GM19452 (cell line): ENCODE results near the gene MARCHF9.

Experiments used
- ATAC-seq: cut with Tn5 transposase; IDR thresholded peaks from one replicate; pipeline ENCODE4 v1.9.1; 2021; ENCODE audit not compliant: unreplicated experiment

The MARCHF9 gene

GRCh38 chr12:57724003-57724935 lies 30.6 kb upstream of the MARCHF9 start:
- ATAC-seq: no peak

DNA sequence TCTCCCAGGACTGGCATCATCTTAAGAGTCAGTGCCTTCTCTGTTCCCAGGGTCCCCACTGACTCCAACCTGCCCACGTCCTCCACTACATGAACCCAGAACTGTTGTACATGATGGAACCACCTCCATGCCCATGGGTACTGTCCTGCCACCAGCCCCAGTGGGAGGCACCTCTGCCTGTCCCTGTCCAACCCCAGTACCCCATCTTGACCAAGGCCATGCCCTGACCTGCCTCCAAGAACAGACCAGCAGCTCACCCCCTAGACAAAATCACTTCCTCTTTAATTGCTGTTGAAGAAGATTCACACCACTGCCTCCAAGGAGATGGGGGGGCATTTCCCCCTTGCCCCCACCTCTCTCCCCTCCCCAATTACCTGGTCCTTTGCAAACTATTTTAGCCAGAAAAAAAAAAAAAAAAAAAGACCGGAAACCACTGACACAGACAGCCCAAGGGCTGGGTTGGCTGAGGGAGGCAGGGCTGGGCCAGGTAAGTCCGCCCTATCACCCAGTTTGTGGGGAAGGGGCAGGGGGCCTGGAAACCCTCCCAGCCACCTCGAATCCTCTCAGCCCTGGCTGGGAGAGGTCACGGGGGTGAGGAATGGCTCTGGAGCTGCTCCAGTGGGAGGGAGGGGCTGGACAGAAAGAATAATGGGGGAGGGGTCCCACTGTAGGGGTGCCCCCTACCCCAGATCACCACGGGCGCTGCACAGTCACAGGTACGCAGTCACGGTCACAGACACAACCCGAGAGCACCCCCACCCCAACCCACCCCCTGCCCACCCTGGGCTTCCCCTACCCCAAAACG lies 29.8 kb upstream of the MARCHF9 start:
- ATAC-seq: no peak

GRCh38 chr12:57725851-57726150 lies 29.1 kb upstream of the MARCHF9 start:
- no peak for ATAC-seq

DNA sequence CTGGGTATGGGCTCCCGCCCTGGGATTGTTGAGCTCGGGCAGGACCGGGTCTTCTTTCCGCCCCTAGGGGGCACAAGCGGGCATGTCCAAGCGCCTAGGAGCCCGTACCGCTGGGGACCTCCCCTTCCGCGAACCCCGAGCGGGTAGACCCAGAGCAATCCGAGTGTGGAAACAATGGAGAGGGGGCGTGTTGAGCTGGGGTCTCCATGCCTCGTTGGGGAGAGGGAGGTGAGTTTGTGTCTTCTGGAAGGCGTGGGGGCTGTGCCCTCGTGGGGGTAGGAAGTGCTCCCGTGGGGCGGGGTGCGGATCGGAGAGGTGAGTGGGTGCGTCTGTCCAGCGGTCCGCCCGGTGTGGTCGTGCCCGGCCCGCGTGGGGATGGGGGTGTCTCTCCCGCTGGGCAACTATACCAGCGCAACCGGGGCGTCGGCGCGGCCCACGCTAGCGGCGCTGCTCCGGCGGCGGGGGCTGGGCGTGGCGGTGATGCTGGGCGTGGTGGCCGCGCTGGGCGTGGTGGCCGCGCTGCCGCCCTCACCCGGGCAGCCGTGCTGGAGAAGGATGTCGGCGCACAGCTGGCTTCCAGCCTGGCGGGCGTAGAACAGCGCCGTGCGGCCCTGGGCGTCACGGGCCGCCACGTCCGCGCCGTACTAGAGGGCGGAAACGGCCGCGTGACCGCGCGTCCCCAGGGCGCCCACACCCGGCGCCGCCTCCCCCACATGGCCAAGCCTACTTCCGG lies 28.6 kb upstream of the MARCHF9 start:
- ATAC-seq: no peak

DNA sequence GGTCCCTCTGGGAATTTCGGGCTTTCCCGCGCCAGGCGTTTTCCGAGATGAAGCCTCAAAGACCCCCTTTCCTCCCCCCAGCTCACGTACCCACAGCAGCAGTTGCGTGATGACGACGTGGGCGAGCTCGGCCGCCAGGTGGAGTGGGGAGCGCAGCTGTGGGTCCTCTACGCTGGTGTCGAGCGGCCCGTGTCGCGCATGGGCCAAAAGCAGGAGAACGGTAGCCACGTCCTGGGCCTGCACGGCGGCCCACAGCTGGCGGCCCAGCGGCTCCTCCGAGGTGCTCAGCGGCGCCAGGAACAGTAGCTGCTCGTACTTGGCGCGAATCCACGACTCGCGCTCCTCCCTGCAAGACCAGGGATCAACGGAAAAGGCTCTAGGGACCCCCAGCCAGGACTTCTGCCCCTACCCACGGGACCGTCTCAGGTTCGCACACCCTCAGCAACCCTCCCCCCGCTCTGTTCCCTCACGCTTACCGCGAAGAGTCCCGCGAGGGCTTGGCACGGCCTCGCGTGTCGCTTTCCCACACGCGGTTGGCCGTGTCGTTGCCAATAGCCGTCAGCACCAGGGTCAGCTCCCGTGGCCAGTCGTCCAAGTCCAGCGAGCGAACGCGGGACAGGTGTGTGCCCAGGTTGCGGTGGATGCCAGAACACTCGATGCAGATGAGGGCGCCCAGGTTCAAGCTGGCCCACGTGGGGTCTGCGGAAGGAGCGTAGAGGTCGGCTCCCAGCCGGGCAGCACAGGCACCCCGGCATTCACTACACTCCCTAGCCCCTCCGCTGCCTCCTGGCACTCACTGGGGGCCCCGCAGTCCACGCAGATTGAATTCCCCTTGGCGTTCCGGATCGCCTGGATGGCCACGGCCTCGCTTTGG lies 27.8 kb upstream of the MARCHF9 start:
- no peak for ATAC-seq

GRCh38 chr12:57727758-57728395 lies 27.0 kb upstream of the MARCHF9 start:
- no peak for ATAC-seq

DNA sequence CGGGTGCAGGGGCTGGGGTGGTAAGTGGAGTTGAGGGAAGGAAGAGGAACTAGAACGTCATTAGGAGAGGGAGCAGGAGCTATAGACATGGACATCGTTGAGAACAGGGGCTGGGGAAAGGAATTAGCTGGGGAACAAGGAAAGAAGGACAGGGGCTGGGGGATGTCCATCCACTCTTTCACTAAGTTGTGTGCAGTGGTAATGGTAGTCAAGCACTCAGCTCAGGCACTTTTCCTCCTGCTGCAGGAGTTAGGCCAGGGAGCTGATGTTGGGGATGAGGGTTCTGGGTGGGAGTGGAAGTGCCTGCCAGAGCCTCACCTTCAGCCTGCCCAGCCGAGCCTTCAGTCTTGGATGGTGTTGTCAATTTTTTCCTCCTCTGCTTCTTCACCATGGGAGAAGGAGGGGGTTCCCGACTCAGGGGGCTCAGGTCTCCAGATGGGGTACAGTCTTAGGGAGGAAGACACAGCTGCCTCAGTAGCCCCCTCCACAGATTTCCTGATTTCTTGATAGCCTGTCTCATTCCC lies 25.5 kb upstream of the MARCHF9 start:
- no peak for ATAC-seq

GRCh38 chr12:57730336-57731067 lies 24.4 kb upstream of the MARCHF9 start:
- no peak for ATAC-seq

GRCh38 chr12:57731411-57732080 lies 23.4 kb upstream of the MARCHF9 start:
- ATAC-seq: no peak

DNA sequence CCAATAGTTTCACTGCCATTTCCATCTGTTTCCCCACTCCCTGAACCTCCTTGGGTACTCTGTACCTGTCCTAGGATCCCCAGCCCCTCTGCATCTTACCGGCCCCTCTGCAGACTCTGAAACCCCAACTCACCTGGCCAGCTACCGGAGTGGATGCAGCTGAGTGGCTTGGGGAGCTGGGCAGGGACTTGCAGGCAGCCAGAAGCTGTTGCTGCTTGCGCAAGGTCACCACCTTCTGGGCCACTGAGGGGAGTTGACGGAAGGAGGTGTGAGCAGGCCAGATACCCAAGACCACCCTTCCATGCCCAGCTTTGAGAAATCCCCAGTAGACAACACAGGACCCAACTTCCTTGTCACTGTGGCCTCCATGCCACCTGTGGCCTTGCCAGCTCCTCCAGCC lies 22.6 kb upstream of the MARCHF9 start:
- ATAC-seq: no peak

- no peak for ATAC-seq
These were observed 21.9 kb upstream of the MARCHF9 start for GRCh38 chr12:57732726-57733593.

- no peak for ATAC-seq
These were observed 21.0 kb upstream of the MARCHF9 start for GRCh38 chr12:57733928-57734327.

- no peak for ATAC-seq
These were observed 20.3 kb upstream of the MARCHF9 start for GRCh38 chr12:57734591-57734990.

- ATAC-seq: no peak
These were observed 19.6 kb upstream of the MARCHF9 start for GRCh38 chr12:57735198-57735855.

DNA sequence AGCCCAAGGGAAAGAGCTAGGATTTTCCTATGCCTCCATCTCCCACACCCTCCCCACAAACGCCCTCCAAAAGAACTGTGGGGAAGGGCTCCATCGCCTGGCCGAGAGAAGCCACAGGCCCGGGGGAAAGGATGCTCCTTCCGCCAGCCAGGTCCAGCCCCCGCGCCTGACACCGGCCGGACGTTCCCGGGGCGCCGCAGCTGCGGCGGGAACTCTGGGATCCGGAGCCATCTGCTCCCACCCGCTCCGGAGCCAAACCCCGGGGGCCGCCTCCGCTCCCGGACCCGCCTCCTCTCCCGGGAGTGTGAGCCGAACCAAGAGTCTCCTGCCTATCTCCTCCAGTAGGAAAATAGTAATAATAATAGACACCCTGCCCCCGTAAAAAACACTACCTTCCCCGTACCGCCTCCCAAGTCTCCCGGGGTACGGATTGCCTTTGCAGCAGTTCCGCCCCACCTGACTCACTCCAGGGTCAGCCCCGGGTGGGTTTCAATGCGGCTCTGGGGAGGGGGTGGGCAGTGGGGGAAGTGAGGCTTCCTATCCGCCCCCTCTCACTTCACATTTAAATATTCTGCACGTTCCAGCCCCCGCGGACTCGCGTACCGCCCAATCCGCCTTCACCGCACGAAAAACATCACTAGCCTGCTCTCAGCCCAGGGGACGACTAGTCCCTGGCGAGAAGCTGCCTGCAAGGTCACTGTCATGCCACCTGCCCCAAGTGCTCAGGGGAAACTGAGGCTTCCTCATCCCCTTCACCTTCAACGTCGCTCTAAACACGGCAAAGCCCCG lies 18.8 kb upstream of the MARCHF9 start:
- ATAC-seq: no peak

- ATAC-seq: no peak
These were observed 18.0 kb upstream of the MARCHF9 start for GRCh38 chr12:57736741-57737466.
